HG03432 (cell line): ENCODE measurements around the gene MATN1.

Experiments
- ATAC-seq: cut with Tn5 transposase; IDR thresholded peaks from one replicate; pipeline ENCODE4 v1.9.1; 2021; ENCODE audit warnings: mild to moderate bottlenecking, moderate library complexity; ENCODE audit not compliant: unreplicated experiment

The MATN1 gene

DNA sequence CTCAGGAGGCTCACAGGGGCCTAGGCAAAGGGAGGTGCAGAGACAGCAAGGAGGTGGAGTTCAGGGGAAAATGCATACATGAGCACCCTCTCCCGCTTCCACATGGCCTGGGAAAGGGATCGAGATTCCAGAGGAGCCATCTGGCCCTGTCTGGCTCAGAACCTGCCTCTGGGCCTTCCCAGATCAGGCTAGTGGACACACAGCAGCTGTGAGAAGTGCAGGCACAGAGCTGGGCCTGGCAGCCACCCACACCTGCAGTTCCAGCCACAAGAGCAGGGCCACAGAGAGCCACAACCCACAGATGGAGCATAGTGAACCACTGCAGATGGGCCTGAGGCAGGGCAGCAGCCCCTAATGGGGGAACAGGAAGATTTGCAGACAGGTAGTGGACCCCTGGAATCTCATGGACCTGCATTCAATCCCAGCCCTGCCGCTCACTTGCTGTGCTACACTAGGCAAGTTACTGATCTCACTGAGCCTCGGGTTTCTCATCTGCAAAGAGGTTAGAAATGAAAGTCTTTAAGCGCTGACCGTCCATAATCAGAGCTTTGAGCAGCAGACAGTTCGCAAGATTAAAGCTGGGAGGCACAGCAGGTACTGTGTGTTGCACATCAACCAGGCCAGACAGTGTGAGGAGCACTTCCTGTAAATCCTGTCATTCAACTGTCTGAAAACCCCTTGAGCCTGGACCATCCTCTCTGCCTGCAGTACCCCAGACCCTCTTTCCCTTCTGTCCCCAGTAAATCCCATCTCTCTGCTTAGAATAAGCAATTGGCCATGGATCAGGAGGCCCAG lies 58.0 kb downstream of the MATN1 start:
- no peak for ATAC-seq

DNA sequence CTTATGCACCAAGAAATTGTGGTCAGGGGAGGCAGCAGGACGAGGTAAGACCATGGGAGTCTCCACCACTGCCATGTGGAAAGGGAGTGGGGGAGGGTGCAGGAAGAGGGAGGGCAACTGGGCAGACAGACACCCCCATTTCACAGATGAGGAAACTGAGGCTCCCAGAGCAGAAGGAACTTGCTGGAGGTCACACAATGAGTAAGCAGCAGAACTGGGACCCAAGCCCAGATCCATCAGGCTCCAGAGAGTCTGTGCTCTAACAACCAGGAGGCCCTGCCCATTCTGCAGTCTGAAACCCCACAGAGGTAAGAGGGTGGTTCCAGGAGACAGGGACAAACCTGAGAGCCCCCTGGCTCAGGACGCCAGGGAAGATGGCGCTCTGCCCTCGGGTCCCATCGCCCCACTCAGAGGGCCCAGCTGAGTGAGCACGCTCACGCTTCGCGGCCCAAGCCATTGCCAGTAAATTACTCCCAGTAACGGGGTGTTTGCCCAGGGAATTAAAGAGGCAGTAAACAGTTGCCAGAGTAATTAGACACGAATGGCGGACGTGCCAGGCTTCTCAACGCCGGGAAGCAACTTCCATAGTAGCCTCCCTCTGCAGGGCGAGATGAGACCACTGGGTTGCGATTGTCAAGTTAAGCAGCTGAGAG lies 59.2 kb downstream of the MATN1 start:
- no peak for ATAC-seq

- no peak for ATAC-seq
These were observed 59.7 kb downstream of the MATN1 start for GRCh38 chr1:30663596-30664091.

DNA sequence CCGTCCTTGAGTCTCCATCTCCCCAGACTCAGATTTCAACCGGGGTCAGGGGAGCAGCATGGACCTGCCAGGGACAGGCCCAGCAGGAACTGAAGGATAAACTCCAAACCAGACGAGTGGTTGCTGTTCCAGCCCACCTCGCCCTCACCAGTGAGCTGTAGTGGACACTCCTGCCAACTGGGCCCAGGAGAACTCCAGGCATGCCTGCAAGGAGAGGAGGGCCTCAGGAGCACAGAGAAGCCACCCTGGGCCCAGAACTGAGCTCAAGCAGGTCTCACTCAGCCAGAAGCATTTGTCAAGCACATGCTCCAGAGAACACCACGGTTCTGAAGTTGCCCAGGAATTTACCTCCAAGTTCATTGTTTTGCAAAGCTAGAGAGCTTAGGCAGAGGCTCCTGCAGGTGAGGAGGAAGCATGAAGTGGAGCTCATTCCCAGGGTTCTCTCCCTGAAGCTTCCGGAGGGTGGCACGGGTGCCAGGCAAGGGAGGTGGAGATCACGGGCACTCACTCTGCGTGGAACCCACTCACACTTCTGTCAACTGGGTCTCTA lies 61.0 kb downstream of the MATN1 start:
- no peak for ATAC-seq

DNA sequence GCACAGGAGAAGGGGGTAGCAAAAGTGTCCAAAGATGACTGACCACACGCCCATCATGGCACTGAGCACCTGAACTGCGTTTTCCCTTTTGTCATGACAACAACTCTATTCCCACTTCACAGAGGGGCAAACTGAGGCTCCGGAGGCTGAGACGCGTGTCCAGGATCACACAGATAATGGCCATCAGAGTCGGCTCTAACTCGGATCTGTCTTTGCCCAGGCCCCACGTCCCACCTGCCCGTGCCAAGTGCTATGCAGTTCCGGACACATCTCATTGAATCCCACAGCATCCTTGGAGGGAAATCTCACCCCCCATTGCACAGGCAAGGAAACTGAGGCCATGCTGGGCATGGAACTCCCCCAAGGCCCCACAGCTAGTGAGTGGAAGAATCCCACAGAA lies 62.1 kb downstream of the MATN1 start:
- no peak for ATAC-seq
